Tibial nerve (tissue), 4 donors: ENCODE data around the gene GRK2. TPM values are rescaled to one million over a fixed set of nuclear protein-coding genes. Genes with fewer than 3 reads are reported as not detected.
A peak's percentile ranks its signal among the peaks of the same experiment; 100 is the strongest.

Experiments
- DNase-seq, 2 donors: peaks; one replicate each; pipeline ENCODE4 v3.0.0-alpha.2; 2019; ENCODE audit warnings: low spot score in 2 of 2
- H3K27ac ChIP-seq, 4 donors: fragments of 200-600 bp; sonication (generic) in 3 of 4; one replicate each; pipeline ENCODE4 v1.5.1; 2017 to 2019; ENCODE audit warnings: mild to moderate bottlenecking in 1 of 4
- H3K27me3 ChIP-seq, 2 donors: fragments of 200-600 bp; sonication (generic) in 1 of 2; one replicate each; pipeline versions ENCODE4 v1.5.1 to v1.6.0; 2017 to 2019
- H3K36me3 ChIP-seq, 3 donors: fragments of 200-600 bp; sonication (generic); one replicate each; pipeline ENCODE4 v1.5.1; 2018 to 2019
- H3K4me1 ChIP-seq, 4 donors: fragments of 200-600 bp; sonication (generic) in 3 of 4; one replicate each; pipeline ENCODE4 v1.5.1; 2017 to 2019
- H3K4me3 ChIP-seq, 4 donors: fragments of 200-600 bp; sonication (generic) in 3 of 4; one replicate each; pipeline ENCODE4 v1.5.1; 2017 to 2019; ENCODE audit warnings: mild to moderate bottlenecking in 1 of 4, moderate library complexity in 1 of 4
- H3K9me3 ChIP-seq, 4 donors: fragments of 200-600 bp; sonication (generic) in 3 of 4; one replicate each; pipeline ENCODE4 v1.5.1; 2017 to 2019
- CTCF ChIP-seq, 5 experiments: fragments of 200-600 bp in 3 of 5; fragments of 450-650 bp in 2 of 5; sonication (generic) in 3 of 5; IDR thresholded peaks; one replicate each; pipeline ENCODE4 v1.5.1; 2016 to 2019; ENCODE audit warnings: antibody characterized with exemption in 5 of 5, mild to moderate bottlenecking in 3 of 5, moderate library complexity in 2 of 5
- EP300 ChIP-seq, 2 donors: sonication (generic); formaldehyde crosslinking; IDR thresholded peaks; one replicate each; pipeline ENCODE4 v1.6.1; 2017; ENCODE audit warnings: antibody characterized with exemption in 2 of 2, mild to moderate bottlenecking in 1 of 2
- POLR2A ChIP-seq, 2 donors: fragments of 450-650 bp; IDR thresholded peaks; one replicate each; pipeline ENCODE4 v1.6.1; 2017; ENCODE audit warnings: antibody characterized with exemption in 2 of 2, mild to moderate bottlenecking in 2 of 2, moderate library complexity in 2 of 2
- WGBS, 2 donors: methylation state at CpG; one replicate each; pipeline ENCODE4 v1.1.5; 2018; 5-methylcytosine and 5-hydroxymethylcytosine counted together
- total RNA-seq, 4 donors: library from RNA; depleted of rRNA; stranded (reverse); fragments of >200 nt; gene quantifications; one replicate each; pipeline ENCODE4 v1.1.0, GENCODE V29; 2016

GRK2 gene
- total RNA-seq, 4 donors from 2014 or later = 46.0 to 134 (median 65.4) TPM

GRCh38 chr11:67285541-67286498 lies 19.5 kb downstream of the GRK2 start:
- Histone ChIP-seq H3K4me3 (no peak overlapping the region), H3K27me3 (no peaks in the 10 kb centered on the region), H3K4me1 (peaks cover 0 to 47% (median 33%) of the 10 kb centered on the region in 4 donors), H3K27ac (peak overlapping the region in 3 of 4 donors; percentile 90 to 96 (median 96)), H3K9me3 (no peaks in the 10 kb centered on the region), H3K36me3 (peaks cover 5 to 71% (median 54%) of the 10 kb centered on the region in 3 donors)
- TF ChIP-seq POLR2A (IDR thresholded peaks at IDR 0.05) (no peak), EP300 (IDR thresholded peaks at IDR 0.05) (no peak), CTCF (IDR thresholded peaks at IDR 0.05) (no peak)
- no peak for DNase-seq
- WGBS, 2 donors = 80 to 88% methylated on average over 32 to 39 of the region's 39 CpGs

- 70 to 83% methylated on average over 6 to 8 of the region's 8 CpGs for WGBS, 2 donors
- peak overlapping the region; percentile 84 to 96 (median 93) for H3K27ac ChIP-seq
- H3K36me3 ChIP-seq = peaks cover 5 to 69% (median 45%) of the 10 kb centered on the region in 3 donors
- no peaks in the 10 kb centered on the region for H3K27me3 ChIP-seq
- H3K9me3 ChIP-seq = no peaks in the 10 kb centered on the region
- TF ChIP-seq POLR2A (IDR thresholded peaks at IDR 0.05) = no peak
- TF ChIP-seq CTCF (IDR thresholded peaks at IDR 0.05) = no peak
- no peak for TF ChIP-seq EP300 (IDR thresholded peaks at IDR 0.05)
- H3K4me3 ChIP-seq = no peak overlapping the region
- DNase-seq = no peak
- peaks cover 0 to 51% (median 35%) of the 10 kb centered on the region in 4 donors for H3K4me1 ChIP-seq
Measured at GRCh38 chr11:67286621-67287333, 20.5 kb downstream of the GRK2 start.

GRCh38 chr11:67287355-67288197 lies 21.3 kb downstream of the GRK2 start:
- H3K4me3 ChIP-seq = peak overlapping the region in 3 of 4 donors; percentile 75 to 90 (median 87)
- TF ChIP-seq CTCF (IDR thresholded peaks at IDR 0.05) (no peak), POLR2A (IDR thresholded peaks at IDR 0.05) (no peak), EP300 (IDR thresholded peaks at IDR 0.05) (no peak)
- H3K27ac ChIP-seq = peak overlapping the region; percentile 84 to 96 (median 93)
- H3K27me3 ChIP-seq = no peaks in the 10 kb centered on the region
- WGBS, 2 donors = 68 to 76% methylated on average over 14 of the region's 14 CpGs
- peaks cover 0 to 58% (median 35%) of the 10 kb centered on the region in 4 donors for H3K4me1 ChIP-seq
- no peaks in the 10 kb centered on the region for H3K9me3 ChIP-seq
- DNase-seq = no peak
- H3K36me3 ChIP-seq = peaks cover 5 to 69% (median 37%) of the 10 kb centered on the region in 3 donors

GRCh38 chr11:67288198-67288451 lies 21.9 kb downstream of the GRK2 start:
- Histone ChIP-seq H3K4me1 (peaks cover 0 to 64% (median 35%) of the 10 kb centered on the region in 4 donors), H3K36me3 (peaks cover under 1 to 67% (median 33%) of the 10 kb centered on the region in 3 donors), H3K9me3 (no peaks in the 10 kb centered on the region), H3K27me3 (no peaks in the 10 kb centered on the region), H3K4me3 (peak overlapping the region; percentile 59 to 90 (median 81)), H3K27ac (peak overlapping the region; percentile 84 to 96 (median 93))
- TF ChIP-seq CTCF (IDR thresholded peaks at IDR 0.05) (no peak), POLR2A (IDR thresholded peaks at IDR 0.05) (no peak), EP300 (IDR thresholded peaks at IDR 0.05) (no peak)
- 29 to 32% methylated on average over 4 of the region's 4 CpGs for WGBS, 2 donors
- DNase-seq = no peak
